CD4-positive, CD25-positive, alpha-beta regulatory T cell (primary cell): Measurements from ENCODE around the gene SPZ1. TPM values are rescaled to one million over a fixed set of nuclear protein-coding genes. Genes with fewer than 3 reads are reported as not detected.
"Not testable (repeated sequence)": the region's sequence is repeated elsewhere in the genome, so short reads cannot be mapped to it uniquely, and the experiment has no call there.

Experiments used
- ATAC-seq, 2 donors: fragments of 150-1000 bp; cut with Tn5 transposase; one replicate each; pipeline ENCODE4 v1.10.0; 2021; ENCODE audit warnings: low read depth in 2 of 2, moderate number of reproducible peaks in 2 of 2, moderate library complexity in 1 of 2
- DNase-seq, 3 donors: peaks; one replicate each; pipeline versions ENCODE4 v3.0.0 to v3.0.0-alpha.2; 2012 to 2022; ENCODE audit warnings: mixed read lengths in 1 of 3
- H3K27ac ChIP-seq: one replicate; pipeline ENCODE4 v1.7.0; 2013; ENCODE audit warnings: mild to moderate bottlenecking, low read length; ENCODE audit not compliant: insufficient read depth, poor library complexity, severe bottlenecking
- H3K27me3 ChIP-seq: one replicate; pipeline ENCODE4 v1.7.0; 2013; ENCODE audit warnings: low read length; ENCODE audit not compliant: control insufficient read depth, insufficient read depth
- H3K36me3 ChIP-seq: one replicate; pipeline ENCODE4 v1.7.0; 2013; ENCODE audit warnings: mild to moderate bottlenecking, low read length, moderate library complexity; ENCODE audit not compliant: control insufficient read depth, insufficient read depth
- H3K4me1 ChIP-seq: 2 replicates; pipeline ENCODE4 v1.7.0; 2013; ENCODE audit warnings: mild to moderate bottlenecking, low read length; ENCODE audit not compliant: insufficient read depth, control insufficient read depth, poor library complexity, severe bottlenecking
- H3K4me3 ChIP-seq: one replicate; pipeline ENCODE4 v1.7.0; 2013; ENCODE audit warnings: low read depth, mild to moderate bottlenecking, low read length, moderate library complexity
- H3K9me3 ChIP-seq, 2 experiments: 1 replicate in 1 of 2; 2 replicates in 1 of 2; pipeline ENCODE4 v1.7.0; 2013; ENCODE audit warnings: low read length in 2 of 2, mild to moderate bottlenecking in 1 of 2, moderate library complexity in 1 of 2; ENCODE audit not compliant: control insufficient read depth in 2 of 2
- H3K27ac Mint-ChIP-seq, 3 donors: one replicate each; pipeline ENCODE4 v1.8.0; 2020 to 2022; ENCODE audit warnings: mild to moderate bottlenecking in 3 of 3, mixed read lengths in 3 of 3, moderate library complexity in 2 of 3
- H3K27me3 Mint-ChIP-seq: one replicate; pipeline ENCODE4 v1.8.0; 2022; ENCODE audit warnings: mild to moderate bottlenecking, mixed read lengths
- H3K36me3 Mint-ChIP-seq: one replicate; pipeline ENCODE4 v1.8.0; 2020; ENCODE audit warnings: mixed read lengths
- H3K4me1 Mint-ChIP-seq, 4 donors: one replicate each; pipeline ENCODE4 v1.8.0; 2020 to 2022; ENCODE audit warnings: mixed read lengths in 4 of 4, mild to moderate bottlenecking in 1 of 4
- H3K4me3 Mint-ChIP-seq, 4 donors: one replicate each; pipeline ENCODE4 v1.8.0; 2020 to 2022; ENCODE audit warnings: mild to moderate bottlenecking in 4 of 4, mixed read lengths in 4 of 4, moderate library complexity in 3 of 4
- H3K9me3 Mint-ChIP-seq, 7 donors: one replicate each; pipeline ENCODE4 v1.8.0; 2020 to 2022; ENCODE audit warnings: mixed read lengths in 7 of 7, mild to moderate bottlenecking in 3 of 7, moderate library complexity in 2 of 7
- polyA plus RNA-seq, 4 donors: library from polyadenylated mRNA; unstranded; fragments of 300-500 nt; fragmentation: Illumina TruSeq; gene quantifications; one replicate each; pipeline ENCODE4 v1.2.3, GENCODE V29; 2021
- total RNA-seq: library from RNA; stranded (reverse); gene quantifications from one replicate; pipeline ENCODE4 v1.2.3, GENCODE V29; 2022

Gene SPZ1
- total and polyA plus RNA-seq, 5 donors from 2014 or later: not detected

DNA sequence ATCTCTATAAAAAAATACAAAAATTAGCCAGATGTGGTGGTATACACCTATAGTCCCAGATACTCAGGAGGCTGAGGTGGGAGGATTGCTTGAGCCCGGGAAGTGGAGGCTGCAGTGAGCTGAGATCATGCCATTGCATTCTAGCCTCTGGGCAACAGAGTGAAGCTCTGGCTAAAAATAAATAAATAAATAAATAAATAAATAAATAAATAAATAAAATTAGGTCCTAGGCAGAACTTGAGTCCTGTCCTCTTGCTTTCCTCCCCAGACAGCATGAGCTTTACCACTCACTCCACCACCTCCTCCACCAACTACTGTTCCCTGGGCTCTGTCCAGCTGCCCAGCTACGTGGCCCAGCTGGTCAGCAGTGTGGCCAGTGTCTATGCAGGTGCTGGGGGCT lies 31.6 kb upstream of the SPZ1 start:
- DNase-seq (no peak), ATAC-seq (no peak)
- Mint-ChIP-seq H3K9me3 (peaks cover 0 to 4% (median 0%) of the 10 kb centered on the region in 7 donors), H3K36me3 (no peaks in the 10 kb centered on the region), H3K4me3 (no peak overlapping the region), H3K27ac (no peak overlapping the region), H3K27me3 (peaks cover 21% of the 10 kb centered on the region), H3K4me1 (peaks cover 0 to 14% (median 10%) of the 10 kb centered on the region in 4 donors)
- Histone ChIP-seq H3K36me3 (no peaks in the 10 kb centered on the region), H3K27ac (no peak overlapping the region), H3K4me3 (no peak overlapping the region), H3K4me1 (no peaks in the 10 kb centered on the region), H3K27me3 (no peaks in the 10 kb centered on the region), H3K9me3 (no peaks in the 10 kb centered on the region)

DNA sequence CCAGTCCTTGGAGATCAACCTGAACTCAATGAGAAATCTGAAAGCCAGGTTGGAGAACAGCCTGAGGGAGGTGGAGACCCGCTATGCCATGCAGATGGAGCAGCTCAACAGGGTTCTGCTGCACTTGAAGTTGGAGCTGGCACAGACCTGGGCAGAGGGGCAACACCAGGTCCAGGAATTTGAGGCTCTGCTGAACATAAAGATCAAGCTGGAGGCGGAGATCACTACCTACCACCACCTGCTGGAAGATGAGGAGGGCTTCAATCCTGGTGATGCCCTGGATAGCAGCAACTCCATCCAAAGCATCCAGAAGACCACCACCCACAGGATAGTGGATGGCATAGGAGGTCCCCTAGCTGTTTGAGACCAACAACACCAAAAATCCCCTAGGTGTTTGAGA lies 30.5 kb upstream of the SPZ1 start:
- Histone ChIP-seq H3K36me3 (no peaks in the 10 kb centered on the region), H3K27ac (no peak overlapping the region), H3K4me3 (no peak overlapping the region), H3K4me1 (no peaks in the 10 kb centered on the region), H3K9me3 (no peaks in the 10 kb centered on the region), H3K27me3 (no peaks in the 10 kb centered on the region)
- no peak for ATAC-seq
- no peaks in the 10 kb centered on the region for H3K36me3 Mint-ChIP-seq
- no peak overlapping the region for H3K27ac Mint-ChIP-seq
- H3K4me1 Mint-ChIP-seq: peaks cover 0 to 12% (median 7%) of the 10 kb centered on the region in 4 donors
- no peak overlapping the region for H3K4me3 Mint-ChIP-seq
- H3K9me3 Mint-ChIP-seq: peaks cover 0 to 2% (median 0%) of the 10 kb centered on the region in 7 donors
- H3K27me3 Mint-ChIP-seq: peaks cover 18% of the 10 kb centered on the region
- no peak for DNase-seq

DNA sequence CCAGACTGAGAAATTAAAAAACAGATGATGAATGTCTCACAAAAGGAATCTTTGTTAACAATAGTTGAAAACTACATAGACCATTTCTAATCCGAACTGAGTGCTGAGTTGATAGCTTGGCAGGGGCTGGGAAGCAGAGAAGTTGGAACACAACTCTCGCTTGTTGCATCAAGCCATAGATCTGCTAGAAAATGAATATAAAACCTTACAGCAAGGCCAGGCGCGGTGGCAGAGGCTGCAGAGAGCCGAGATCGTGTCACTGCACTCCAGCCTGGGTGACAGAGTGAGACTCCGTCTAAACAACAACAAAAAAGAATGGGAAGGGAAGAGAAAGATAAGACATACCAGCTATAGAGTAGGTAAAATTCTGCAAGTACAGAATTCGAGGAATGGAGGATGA lies 28.0 kb upstream of the SPZ1 start:
- H3K27ac Mint-ChIP-seq: no peak overlapping the region
- ATAC-seq: no peak

DNA sequence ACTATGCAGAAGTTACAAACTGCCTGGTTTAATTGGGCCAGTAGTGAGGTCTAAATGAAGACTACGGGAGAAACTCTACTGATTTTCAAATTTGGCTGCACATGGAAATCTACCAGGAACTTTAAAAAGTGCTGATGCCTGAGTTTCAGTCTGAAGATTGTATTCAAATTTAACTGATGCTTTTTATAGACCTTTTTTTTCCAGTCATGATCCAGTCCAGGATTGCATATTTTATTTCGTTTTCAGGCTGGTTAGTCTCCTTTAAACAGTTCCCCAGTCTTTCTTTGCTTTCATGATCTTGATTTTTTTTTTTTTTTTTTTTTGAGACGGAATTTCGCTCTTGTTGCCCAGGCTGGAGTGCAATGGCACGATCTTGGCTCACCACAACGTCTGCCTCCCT lies 23.7 kb upstream of the SPZ1 start:
- no peak overlapping the region for H3K27ac ChIP-seq
- no peak overlapping the region for H3K4me3 ChIP-seq
- DNase-seq (no peak), ATAC-seq (no peak)
- Mint-ChIP-seq H3K9me3 (peaks cover 0 to 1% (median 0%) of the 10 kb centered on the region in 7 donors), H3K4me3 (no peak overlapping the region), H3K27me3 (no peaks in the 10 kb centered on the region), H3K36me3 (no peaks in the 10 kb centered on the region), H3K4me1 (no peaks in the 10 kb centered on the region), H3K27ac (no peak overlapping the region)
- H3K27me3 ChIP-seq: no peaks in the 10 kb centered on the region
- H3K9me3 ChIP-seq: no peaks in the 10 kb centered on the region
- no peaks in the 10 kb centered on the region for H3K36me3 ChIP-seq
- H3K4me1 ChIP-seq: no peaks in the 10 kb centered on the region

More for the DNA sequence above, 28.0 kb upstream of the SPZ1 start:
- H3K9me3 ChIP-seq: no peaks in the 10 kb centered on the region
- H3K4me1 Mint-ChIP-seq: peaks cover 0 to 5% (median 0%) of the 10 kb centered on the region in 4 donors
- H3K27me3 Mint-ChIP-seq: peaks cover 8% of the 10 kb centered on the region
- H3K27me3 ChIP-seq: no peaks in the 10 kb centered on the region
- no peaks in the 10 kb centered on the region for H3K4me1 ChIP-seq
- peaks cover 0 to 1% (median 0%) of the 10 kb centered on the region in 7 donors for H3K9me3 Mint-ChIP-seq
- no peak overlapping the region for H3K4me3 ChIP-seq
- no peak overlapping the region for H3K27ac ChIP-seq
- H3K36me3 ChIP-seq: no peaks in the 10 kb centered on the region
- H3K36me3 Mint-ChIP-seq: no peaks in the 10 kb centered on the region
- DNase-seq: no peak
- H3K4me3 Mint-ChIP-seq: no peak overlapping the region

DNA sequence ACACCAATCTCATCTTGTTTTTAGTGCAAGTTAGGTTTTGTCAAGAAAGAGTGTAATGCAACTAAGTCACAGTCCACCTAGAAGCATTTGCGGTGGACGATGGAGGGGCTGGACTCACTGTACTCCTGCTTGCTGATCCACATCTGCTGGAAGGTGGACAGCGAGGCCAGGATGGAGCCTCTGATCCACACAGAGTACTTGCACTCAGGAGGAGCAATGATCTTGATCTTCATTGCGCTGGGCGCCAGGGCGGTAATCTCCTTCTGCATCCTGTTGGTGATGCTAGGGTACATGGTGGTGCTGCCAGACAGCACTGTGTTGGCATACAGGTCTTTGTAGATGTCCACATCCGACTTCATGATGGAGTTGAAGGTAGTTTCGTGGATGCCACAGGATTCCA lies 20.2 kb upstream of the SPZ1 start:
- H3K4me3 ChIP-seq: no peak overlapping the region
- DNase-seq: no peak
- no peak overlapping the region for H3K27ac ChIP-seq
- H3K4me3 Mint-ChIP-seq: no peak overlapping the region
- H3K27ac Mint-ChIP-seq: no peak overlapping the region
- H3K27me3 ChIP-seq: no peaks in the 10 kb centered on the region
- H3K36me3 Mint-ChIP-seq: no peaks in the 10 kb centered on the region
- H3K36me3 ChIP-seq: no peaks in the 10 kb centered on the region
- H3K4me1 Mint-ChIP-seq: no peaks in the 10 kb centered on the region
- H3K4me1 ChIP-seq: no peaks in the 10 kb centered on the region
- no peaks in the 10 kb centered on the region for H3K27me3 Mint-ChIP-seq
- ATAC-seq: no peak
- H3K9me3 Mint-ChIP-seq: no peaks in the 10 kb centered on the region
- no peaks in the 10 kb centered on the region for H3K9me3 ChIP-seq

DNA sequence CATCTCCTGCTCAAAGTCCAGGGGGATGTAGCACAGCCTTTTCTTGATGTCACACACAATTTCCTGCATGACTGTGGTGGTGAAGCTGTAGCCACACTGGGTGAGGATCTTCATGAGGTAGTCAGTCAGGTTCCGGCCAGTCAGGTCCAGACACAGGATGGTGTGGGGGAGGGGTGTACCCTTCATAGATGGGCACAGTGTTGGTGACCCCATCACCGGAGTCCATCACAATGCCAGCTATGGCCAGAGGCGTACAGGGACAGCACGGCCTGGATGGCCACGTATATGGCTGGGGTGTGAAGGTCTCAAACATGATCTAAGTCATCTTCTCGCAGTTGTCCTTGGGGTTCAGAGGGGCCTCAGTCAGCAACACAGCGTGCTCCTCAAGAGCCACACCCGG lies 19.7 kb upstream of the SPZ1 start:
- no peaks in the 10 kb centered on the region for H3K4me1 Mint-ChIP-seq

DNA sequence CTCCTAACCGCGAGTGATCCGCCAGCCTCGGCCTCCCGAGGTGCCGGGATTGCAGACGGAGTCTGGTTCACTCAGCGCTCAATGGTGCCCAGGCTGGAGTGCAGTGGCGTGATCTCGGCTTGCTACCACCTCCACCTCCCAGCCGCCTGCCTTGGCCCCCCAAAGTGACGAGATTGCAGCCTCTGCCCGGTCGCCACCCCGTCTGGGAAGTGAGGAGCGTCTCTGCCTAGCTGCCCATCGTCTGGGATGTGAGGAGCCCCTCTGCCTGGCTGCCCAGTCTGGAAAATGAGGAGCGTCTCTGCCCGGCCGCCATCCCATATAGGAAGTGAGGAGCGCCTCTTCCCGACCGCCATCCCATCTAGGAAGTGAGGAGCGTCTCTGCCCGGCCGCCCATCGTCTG lies 19.0 kb upstream of the SPZ1 start:
- not testable (repeated sequence) for H3K9me3 ChIP-seq, H3K27ac ChIP-seq, H3K27ac Mint-ChIP-seq, H3K27me3 ChIP-seq, H3K9me3 Mint-ChIP-seq, ATAC-seq, H3K4me1 Mint-ChIP-seq, H3K27me3 Mint-ChIP-seq, H3K4me3 ChIP-seq, H3K36me3 ChIP-seq, H3K36me3 Mint-ChIP-seq, H3K4me1 ChIP-seq, H3K4me3 Mint-ChIP-seq, DNase-seq

More for the DNA sequence above, 19.7 kb upstream of the SPZ1 start:
- Histone ChIP-seq H3K9me3 (no peaks in the 10 kb centered on the region), H3K4me1 (no peaks in the 10 kb centered on the region), H3K27me3 (no peaks in the 10 kb centered on the region), H3K36me3 (no peaks in the 10 kb centered on the region), H3K4me3 (no peak overlapping the region), H3K27ac (no peak overlapping the region)
- no peaks in the 10 kb centered on the region for H3K9me3 Mint-ChIP-seq
- no peak overlapping the region for H3K27ac Mint-ChIP-seq
- H3K4me3 Mint-ChIP-seq: no peak overlapping the region
- ATAC-seq (no peak), DNase-seq (no peak)
- no peaks in the 10 kb centered on the region for H3K36me3 Mint-ChIP-seq
- H3K27me3 Mint-ChIP-seq: no peaks in the 10 kb centered on the region

DNA sequence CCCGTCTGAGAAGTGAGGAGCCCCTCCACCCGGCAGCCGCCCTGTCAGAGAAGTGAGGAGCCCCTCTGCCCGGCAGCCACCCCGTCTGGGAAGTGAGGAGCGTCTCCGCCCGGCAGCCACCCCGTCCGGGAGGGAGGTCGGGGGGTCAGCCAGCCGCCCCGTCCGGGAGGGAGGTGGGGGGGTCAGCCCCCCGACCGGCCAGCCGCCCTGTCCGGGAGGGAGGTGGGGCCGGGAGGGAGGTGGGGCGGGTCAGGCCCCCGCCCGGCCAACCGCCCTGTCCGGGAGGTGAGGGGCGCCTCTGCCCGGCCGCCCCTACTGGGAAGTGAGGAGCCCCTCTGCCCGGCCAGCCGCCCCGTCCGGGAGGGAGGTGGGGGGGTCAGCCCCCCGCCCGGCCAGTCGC lies 18.5 kb upstream of the SPZ1 start:
- H3K9me3 ChIP-seq, H3K27ac Mint-ChIP-seq, H3K27me3 Mint-ChIP-seq, H3K36me3 Mint-ChIP-seq, H3K36me3 ChIP-seq, ATAC-seq, H3K4me1 Mint-ChIP-seq, H3K9me3 Mint-ChIP-seq, H3K4me1 ChIP-seq, H3K4me3 ChIP-seq, DNase-seq, H3K4me3 Mint-ChIP-seq, H3K27ac ChIP-seq, H3K27me3 ChIP-seq: not testable (repeated sequence)
